RPMI8226 (cell line): Measurements from ENCODE around the gene MAP2K7.
"Not testable (repeated sequence)": the region's sequence is repeated elsewhere in the genome, so short reads cannot be mapped to it uniquely, and the experiment has no call there.

Experiments used
- DNase-seq: peaks from one replicate; pipeline ENCODE4 v3.0.0-alpha.2; 2015

Gene MAP2K7

DNA sequence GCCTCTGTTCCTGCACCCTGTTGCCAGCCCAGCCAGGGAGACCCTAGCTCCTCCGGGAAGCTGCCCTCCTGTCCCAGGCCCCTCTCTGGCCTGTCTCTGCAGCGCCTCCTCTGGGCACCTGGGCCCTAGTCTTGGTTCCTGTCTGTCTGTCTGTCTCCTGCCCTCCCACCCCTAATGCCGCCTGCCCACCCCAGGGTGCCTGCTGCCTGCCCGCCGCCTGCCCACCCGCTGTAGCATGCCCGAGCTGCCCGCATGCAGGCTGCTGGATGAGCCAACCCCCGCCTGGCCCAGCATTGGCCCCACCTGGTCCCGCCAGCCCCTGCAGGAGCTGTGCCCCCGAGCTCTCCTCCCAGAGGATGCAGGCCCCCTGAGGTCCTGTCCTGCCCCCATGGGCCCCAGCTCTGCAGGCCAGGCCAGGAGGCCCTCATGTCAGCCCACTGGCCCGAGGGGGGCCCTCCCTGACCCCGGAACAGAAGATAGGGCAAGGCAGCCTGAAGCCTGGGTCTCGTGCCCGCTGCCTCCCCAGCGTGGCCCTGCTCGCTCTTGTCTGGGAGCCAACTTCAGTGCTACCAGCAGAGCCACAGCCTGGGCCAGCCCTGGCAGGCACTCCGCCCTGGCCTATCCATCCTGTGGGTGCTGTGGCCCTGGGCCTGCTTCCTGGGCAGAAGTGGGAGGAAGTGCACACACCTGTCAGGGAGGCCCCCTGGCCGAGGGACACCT, 5.2 kb downstream of the MAP2K7 start:
- DNase-seq: no peak

DNA sequence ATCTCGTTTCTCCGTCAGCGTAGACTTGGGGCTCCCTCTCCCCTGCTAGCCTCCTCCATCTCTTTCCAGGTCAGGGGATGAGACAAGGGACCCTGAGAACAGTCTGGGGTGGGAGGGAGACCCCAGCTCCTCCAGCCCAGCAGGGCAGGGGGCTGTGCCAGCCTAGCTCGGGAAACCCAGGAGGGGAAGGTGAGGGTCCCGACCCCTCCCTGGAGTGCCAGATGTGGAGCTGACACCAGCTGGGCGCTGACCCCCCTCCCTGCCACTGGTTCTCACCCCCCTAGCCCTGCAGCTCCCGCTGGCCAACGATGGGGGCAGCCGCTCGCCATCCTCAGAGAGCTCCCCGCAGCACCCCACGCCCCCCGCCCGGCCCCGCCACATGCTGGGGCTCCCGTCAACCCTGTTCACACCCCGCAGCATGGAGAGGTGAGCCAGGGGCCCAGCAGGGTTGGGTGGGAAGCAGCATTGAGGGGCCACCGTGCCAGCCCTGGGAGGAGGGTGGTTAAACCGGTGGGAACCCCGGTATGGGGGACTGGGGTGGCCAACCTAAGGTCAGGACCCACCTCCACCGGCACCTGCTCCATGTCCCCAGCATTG, 5.9 kb downstream of the MAP2K7 start:
- DNase-seq: no peak

DNA sequence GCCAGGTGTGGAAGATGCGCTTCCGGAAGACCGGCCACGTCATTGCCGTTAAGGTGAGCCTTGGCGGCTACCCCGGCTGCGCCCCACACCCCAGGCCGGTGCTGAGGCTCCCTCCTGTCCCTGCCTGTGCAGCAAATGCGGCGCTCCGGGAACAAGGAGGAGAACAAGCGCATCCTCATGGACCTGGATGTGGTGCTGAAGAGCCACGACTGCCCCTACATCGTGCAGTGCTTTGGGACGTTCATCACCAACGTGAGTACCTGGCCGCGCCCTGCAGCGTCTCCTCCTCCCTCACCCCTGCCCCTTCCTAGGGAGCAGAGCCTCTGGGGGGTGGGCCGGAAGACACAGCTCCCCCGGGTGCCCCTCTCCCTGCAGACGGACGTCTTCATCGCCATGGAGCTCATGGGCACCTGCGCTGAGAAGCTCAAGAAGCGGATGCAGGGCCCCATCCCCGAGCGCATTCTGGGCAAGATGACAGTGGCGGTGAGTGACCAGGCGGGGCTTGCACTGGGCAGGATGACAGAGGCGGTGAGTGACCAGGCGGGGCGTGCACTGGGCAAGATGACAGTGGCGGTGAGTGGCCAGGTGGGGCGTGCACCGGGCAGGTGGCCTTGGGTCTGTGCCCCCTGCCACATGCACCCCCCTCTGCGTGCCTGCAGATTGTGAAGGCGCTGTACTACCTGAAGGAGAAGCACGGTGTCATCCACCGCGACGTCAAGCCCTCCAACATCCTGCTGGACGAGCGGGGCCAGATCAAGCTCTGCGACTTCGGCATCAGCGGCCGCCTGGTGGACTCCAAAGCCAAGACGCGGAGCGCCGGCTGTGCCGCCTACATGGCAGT, 6.9 kb downstream of the MAP2K7 start:
- DNase-seq: no peak

DNA sequence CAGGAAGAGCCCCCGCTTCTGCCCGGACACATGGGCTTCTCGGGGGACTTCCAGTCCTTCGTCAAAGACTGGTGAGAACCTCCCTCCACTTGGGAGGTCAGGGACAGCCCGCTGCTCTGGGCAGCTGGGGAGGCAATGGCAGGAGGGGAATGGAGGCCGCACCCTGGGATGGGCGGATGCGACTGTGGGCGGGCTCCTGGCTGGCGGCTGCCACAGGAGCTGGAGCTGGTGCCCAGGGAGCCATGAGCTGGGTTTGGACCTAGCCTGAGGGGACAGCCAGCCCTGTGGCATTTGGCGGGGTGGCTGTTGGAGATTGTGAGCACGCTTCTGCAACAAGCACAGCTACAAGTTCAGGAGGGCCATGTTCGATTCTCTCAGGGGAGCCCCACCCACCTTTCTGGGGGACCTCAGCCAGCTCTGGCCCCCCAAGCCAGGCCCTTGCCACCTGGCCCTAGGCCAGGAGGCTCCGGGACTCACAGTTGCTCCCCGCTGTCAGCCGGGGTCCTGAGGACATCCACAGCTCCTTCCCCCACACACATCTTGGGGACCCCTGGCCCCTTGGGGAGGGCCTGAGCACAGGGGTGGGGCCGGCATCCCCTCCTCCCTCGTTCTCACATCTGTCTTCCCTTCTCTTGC, 7.9 kb downstream of the MAP2K7 start:
- no peak for DNase-seq

DNA sequence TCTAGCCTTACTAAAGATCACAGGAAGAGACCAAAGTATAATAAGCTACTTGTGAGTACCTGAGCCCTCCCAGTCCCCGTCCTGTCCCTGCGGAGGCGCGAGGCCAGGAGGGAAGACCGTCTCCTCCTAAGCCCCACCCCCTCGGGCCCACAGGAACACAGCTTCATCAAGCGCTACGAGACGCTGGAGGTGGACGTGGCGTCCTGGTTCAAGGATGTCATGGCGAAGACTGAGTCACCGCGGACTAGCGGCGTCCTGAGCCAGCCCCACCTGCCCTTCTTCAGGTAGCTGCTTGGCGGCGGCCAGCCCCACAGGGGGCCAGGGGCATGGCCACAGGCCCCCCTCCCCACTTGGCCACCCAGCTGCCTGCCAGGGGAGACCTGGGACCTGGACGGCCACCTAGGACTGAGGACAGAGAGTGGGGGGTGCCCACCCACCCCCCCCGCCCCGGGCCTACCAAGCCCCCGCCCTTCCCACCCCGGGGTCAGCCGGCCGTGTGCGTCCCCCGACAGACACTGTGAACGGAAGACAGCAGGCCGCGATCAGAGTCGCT, 8.5 kb downstream of the MAP2K7 start:
- DNase-seq: no peak

DNA sequence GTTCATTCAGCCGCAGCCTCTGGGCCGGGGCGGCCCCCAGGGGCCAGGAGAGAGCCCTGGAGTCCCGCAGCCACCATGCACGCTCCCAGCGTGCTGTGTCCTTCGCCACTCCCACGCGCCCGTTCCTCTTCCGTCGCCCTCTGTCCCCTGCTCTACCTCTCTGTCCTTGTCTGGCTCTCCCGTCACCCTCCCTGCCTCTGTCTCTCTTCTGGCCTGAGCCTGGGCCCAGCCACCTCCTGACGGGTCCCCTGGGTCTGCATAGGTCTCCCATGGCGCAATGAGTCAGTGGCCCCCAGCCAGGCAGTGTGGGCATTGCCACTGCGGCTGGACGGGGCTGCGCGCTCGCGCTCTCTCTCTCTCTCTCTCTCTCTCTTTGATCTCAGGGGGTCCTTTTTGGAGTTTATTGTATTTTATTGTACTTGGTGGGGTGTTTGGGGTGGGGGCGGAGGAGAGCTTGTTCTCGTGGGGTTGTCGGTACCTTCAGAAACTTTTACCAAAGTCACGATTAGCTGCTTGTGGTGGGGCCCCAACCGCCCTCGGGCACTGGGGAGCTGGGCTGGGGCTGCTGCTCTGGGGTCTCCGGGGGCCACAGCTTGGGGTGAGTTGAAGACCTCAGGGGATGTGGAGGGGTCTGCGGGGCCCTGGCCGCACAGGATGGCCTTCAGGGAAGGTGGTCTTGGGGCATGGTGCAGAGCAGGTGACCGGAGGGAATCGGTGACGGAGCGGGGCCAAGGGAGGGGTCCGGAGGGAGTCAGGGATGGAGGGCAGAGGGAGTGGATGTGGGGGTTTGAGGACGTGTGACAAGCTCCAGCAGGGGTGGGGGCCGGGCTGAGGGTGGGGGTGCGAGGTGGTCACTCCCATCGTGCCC, 9.3 kb downstream of the MAP2K7 start:
- DNase-seq: no peak

DNA sequence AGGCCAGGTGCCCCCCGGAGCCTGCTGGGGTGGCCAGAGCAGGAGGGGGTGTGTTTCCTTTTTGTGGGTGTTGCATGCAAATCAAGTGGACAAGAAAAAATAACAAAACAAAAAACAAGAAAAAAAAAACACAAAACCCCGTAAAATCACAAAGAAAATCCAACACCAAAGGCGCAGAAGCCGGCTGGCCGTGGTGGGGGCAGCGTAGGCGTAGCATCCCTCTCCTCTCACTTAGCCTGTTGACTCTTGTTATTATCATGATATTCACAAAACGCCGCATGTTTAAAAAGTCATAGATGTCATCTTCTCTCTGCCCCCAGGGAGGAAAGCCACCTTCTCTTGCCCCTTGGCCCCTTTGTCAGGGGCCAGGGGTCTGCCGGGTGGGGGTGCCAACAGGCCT, 10.0 kb downstream of the MAP2K7 start:
- DNase-seq: no peak

DNA sequence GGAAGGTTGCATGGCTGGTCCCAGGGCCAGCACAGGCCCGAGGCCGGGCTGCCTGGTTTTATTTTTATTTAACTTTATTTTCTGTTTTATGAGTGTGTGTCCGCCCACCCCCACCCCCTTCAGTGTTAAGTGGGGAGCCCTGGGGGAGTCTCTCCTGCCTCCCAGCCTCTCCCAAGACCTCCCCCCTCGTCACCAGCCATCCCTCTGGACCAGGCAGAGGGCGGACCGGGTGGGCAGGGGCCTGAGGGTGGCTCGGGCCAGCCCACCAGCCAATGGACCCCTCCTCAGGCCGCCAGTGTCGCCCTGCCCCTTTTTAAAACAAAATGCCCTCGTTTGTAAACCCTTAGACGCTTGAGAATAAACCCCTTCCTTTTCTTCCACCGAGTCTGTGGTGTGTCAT, 10.4 kb downstream of the MAP2K7 start:
- no peak for DNase-seq

DNA sequence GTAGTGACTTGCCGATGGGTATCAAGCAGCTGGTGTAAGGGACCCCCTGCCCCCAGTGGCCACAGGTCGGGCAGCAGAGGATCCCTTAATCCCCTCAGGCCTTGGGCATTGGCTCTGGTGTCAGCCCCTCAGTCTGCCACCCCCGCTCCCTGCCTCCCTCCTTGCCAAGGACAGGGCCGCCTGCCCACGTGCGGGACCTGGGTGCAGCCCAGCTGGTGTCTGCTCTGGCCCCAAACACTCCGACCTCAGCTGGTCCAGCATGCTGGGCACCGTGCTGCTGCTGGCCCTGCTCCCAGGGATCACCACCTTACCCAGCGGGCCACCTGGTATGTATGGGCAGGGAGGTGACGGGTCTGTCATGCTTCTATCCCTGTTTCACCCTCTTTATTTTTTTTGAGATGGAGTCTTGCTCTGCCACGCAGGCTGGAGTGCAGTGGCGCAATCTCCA, 10.9 kb downstream of the MAP2K7 start, which contains the start of gene TGFBR3L:
TGFBR3L (plus strand) TSS at position 233 of the 448 bp plus-strand sequence.
- DNase-seq: no peak

DNA sequence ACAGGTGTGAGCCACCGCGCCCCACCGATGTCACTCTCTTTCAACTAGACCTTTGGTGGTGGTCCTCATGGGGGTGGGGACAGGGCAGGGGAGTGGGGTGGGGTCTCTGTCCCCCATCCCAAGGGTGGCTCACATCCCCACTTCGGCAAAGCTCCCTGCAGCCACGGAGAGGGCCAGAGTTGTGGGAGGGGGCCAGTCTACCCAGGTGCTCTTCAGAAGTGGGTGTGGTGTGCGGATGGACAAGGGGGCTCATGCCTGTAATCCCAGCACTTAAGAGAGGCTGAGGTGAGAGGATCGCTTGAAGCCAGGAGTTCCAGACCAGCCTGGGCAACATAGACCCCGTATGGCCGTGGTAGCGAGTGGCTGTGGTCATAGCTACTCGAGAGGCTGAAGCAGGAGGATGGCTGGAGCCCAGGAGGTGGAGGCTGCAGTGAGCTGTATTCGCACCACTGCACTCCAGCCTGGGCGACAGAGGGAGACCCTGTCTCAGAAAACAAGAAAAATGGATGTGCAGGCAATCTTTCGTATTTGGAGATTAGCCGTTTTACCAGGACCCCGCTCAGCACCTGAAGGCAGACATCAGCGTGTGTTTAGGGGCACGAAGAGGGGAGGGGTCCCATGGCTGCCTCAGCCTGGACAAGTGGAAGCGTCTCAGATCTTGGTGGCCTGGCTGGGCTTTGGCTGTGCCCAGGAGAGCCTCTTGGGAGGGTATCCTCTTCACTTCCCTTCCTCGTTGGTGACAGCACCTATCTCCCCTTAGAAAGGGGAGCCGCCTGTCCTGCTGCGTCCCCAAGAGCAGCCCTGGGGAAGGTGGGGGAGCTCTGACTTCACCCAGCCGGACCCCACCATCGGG, 11.8 kb downstream of the MAP2K7 start:
- no peak for DNase-seq

DNA sequence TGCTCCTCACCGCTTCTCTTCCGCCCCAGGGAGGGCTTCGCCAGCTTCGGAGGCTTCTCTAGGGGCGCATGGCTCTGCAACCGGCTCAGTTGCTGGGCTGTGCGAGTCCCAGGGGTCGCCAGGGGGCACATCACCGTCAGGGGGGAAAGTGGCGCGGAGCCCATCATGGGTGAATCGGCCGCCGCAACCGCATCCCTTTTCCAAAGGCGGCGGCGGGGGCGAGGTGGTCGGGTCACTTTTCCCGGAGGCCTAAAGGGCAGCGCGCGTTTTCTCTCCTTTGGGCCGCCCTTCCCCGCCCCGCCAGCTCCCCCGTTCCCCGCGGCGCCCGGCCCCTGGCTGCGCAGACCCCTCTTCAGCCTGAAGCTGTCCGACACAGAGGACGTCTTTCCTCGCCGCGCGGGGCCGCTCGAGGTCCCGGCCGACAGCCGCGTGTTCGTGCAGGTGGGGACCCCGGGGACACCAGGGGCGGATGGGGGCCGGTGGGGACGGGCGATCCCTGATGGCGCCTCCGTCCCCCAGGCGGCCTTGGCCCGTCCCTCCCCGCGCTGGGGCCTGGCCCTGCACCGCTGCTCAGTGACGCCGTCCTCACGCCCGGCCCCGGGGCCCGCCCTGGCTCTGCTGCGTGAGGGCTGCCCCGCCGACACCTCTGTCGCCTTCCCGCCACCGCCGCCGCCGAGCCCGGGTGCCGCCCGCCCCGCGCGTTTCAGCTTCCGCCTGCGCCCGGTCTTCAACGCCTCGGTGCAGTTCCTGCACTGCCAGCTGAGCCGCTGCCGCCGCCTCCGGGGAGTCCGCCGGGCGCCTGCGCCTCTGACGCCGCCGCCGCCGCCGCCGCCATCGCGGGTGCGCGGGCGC, 12.7 kb downstream of the MAP2K7 start:
- peak; percentile 75 for DNase-seq

DNA sequence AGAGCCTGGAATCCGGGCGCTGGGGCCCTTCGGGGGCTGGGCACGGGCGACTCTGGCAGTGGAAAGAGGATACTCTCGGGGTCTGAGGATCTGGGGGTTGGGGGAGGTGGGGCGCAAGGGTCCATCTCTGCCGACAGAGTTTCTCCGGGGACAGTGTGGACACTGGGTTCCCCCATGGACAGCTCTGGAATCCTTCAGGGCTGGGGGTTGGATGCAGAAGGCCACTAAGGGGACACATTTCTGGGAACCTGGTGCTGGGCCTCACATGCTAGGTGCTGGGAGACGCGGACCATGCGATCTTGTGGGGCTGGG, 13.2 kb downstream of the MAP2K7 start:
- no peak for DNase-seq

DNA sequence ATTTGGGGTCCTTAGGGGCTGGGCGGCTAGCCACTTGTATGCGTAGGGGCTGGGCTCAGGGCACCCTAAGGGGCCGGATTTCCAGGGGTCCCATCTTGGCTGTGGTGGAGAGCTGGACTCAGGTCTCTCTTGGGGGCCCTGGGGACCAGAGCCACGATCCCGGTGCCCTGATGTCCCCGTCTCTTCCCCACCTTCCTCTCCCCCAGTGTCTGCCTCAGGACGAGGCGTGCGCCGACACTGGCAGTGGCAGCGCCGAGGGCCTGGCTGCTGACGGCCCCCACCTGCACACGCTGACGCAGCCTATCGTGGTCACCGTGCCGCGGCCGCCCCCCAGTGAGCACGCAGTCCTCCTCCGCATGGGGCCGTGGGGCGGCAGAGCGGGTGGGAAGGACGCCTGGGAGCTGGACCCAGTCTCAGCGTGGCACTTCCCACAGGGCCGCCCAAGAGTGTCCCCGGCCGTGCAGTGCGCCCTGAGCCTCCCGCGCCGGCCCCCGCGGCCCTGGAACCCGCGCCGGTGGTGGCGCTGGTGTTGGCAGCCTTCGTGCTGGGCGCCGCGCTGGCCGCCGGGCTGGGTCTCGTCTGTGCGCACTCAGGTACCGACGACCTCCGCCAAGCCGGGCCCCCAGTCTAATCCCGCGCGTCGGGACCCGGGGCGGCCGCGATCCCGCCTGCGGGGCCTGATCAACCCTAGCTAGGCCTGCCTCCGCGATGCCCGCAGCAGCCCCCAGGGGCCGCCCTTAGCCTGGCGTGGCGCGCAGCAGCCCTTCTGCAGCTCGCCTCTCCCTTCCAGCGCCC, 13.8 kb downstream of the MAP2K7 start:
- peak; percentile 85 for DNase-seq

DNA sequence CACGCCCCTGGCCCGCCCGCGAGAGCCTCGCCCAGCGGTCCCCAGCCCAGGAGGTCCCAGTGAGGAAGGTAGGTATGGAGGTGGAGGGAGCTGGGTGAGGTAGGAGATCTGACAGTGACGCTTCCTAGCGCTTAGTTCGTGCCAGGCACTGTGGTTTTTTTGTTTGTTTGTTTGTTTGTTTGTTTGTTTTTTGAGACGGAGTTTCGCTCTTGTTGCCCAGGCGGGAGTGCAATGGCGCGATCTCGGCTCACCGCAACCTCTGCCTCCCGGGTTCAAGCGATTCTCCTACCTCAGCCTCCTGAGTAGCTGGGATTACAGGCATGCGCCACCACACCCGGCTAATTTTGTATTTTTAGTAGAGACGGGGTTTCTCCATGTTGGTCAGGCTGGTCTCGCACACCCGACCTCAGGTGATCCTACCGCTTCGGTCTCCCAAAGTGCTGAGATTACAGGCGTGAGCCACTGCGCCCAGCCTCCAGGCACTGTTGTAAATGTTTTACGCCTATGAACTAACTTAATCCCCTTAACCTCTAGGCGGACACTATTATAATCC, 14.5 kb downstream of the MAP2K7 start:
- DNase-seq: not testable (repeated sequence)

DNA sequence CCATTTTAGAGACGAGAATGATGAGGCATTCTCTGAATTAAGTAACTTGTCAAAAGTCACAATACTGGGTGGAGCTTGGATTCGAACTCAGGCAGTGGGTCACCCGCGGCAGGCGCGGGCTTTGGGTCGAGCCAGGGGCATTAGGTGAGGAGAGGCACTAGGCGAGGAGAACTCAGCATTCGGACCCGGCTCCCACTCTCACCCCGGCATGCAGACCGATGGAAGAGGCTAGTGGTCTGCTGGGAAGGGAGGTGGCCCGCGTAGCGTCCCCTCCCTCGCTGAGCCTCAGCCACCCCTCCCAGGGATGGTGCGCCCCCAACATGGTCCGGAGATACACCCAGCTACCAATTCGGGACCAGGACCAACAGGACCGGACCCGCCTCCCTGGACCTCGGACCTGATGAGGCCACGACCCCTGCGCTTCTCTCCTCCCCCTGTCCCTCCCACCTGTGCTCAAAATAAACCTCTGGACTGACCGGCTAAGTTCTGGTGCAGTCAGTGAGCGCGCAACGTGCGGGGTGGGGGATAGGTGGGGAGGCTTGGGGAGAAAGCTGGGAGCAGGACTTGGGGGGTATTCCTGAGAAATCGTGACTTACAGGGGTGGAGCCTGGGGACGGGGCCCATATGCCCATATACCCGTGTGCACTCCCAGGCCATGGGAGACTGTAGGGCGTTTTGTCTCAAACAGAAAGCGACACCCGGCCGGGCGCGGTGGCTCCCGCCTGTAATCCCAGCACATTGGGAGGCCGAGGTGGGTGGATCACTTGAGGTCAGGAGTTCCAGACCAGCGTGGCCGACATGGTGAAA, 15.1 kb downstream of the MAP2K7 start:
- DNase-seq: no peak

DNA sequence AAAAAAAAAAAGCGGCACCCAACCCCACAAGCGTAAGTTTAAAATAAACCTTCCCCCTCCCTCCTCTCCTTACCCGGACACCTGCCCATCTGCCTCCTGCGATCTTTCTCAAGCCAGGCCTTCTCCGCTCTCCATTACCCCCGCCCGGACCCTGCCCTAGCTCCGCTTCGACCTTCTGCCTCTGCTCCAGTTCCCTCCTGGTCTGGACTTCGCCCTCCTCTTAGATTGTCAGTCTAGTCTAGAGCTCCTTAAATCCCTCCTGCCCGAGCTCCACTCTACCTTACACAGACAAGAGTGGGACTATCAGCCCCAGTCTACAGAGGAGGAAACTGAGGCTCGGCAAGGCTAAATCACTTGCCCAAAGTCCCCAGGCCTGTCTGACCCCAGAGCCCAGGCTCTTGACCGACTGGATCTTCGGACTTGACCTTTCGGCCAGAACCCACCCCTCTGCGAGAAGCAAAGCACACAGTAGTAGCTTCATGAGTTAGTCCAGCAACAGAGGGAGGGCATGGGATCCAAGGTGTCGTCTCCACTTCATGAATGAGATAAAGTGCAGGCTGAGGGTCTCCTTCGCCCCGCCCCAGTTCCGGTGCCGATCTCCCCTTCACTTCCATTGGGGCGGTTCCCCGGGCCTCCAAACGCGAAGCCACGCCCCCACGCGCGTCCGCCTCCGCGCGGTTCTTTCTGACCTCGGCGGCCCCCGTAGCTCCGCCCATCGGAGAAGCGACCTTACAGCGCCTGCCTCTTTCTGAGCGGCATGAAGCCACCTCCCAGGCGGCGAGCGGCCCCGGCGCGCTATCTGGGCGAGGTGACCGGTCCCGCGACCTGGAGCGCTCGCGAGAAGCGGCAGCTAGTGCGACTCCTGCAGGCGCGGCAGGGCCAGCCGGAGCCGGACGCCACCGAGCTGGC, 16.2 kb downstream of the MAP2K7 start, which contains the start of gene SNAPC2:
SNAPC2 (plus strand) TSS at position 729 of the 909 bp plus-strand sequence; CDS start at position 758, 29 bp downstream.
- peak; percentile 97 for DNase-seq
